IMR-90 (cell line): ENCODE data around the gene CEP68.

Experiments used
- BHLHE40 ChIP-seq: fragments of 150-350 bp; IDR thresholded peaks from 2 replicates; pipeline ENCODE4 v1.6.1; 2016; ENCODE audit warnings: mild to moderate bottlenecking, low read depth, low read length
- POLR2A ChIP-seq: IDR thresholded peaks from 2 replicates; pipeline ENCODE4 v1.6.1; 2012; ENCODE audit warnings: mild to moderate bottlenecking, low read depth, low read length
- RCOR1 ChIP-seq: IDR thresholded peaks from 2 replicates; pipeline ENCODE4 v1.6.1; 2012; ENCODE audit warnings: mild to moderate bottlenecking, low read length, improper control_type of control experiment; ENCODE audit not compliant: insufficient replicate concordance
- TF ChIP-seq, protein P1 (sequence below): conservative IDR thresholded peaks from 2 replicates; pipeline ENCODE4 v1.5.1; 2012; ENCODE audit warnings: mild to moderate bottlenecking, low read depth, low read length, improper control_type of control experiment
- TF ChIP-seq, protein P2 (sequence below): fragments of 150-350 bp; IDR thresholded peaks from 2 replicates; pipeline ENCODE4 v1.6.1; 2017; ENCODE audit warnings: mild to moderate bottlenecking, antibody characterized with exemption, low read length, low read depth

DNA sequence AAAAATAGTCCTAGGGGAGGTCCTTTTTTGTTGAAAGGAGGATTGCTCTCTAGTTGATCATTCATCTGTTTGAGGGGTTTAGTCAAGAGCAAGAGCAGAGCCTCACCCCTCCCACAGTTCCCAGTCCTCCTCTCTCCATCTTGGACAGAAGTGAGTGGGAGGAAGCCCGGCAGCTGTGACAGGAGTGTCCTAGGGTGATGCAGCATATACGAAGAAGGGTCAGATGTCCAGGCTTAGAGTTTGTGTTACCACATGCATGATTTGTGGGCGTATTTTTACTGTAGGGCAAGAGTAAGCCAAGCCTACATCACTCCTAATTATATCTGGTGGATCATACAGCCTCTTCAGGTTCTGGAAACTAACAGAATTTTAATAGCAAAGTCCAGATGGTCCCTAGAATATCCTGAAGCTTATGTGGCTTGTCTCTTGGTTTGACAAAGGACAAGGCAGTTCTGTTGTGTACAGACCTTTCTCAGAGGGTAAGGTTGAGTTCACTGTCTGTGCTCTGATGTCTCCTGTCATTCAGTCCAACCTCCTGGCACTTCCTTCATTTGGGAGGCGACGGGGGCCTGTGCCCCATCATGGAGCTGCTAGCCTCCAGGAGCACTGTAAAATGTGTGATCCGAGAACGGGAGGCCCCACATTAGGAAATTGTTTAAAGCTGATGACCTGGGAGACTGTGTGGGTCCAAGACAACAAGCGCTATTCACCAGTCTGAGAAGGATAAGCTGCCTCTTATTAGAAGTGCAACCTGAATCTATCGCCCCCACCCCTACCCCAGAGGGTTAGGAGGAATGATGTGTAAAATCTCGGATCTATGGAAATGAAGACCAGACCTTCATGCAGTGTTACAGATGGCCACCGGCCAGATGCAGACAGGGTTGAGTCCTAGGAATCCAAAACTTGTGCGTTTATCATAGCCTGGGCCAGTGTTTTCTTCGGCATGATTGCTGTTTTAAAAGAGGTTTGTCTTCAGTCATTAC is 6.9 kb downstream of the CEP68 start:
- TF ChIP-seq POLR2A, result no peak
- no peak for TF ChIP-seq BHLHE40
- TF ChIP-seq, protein P1, sequence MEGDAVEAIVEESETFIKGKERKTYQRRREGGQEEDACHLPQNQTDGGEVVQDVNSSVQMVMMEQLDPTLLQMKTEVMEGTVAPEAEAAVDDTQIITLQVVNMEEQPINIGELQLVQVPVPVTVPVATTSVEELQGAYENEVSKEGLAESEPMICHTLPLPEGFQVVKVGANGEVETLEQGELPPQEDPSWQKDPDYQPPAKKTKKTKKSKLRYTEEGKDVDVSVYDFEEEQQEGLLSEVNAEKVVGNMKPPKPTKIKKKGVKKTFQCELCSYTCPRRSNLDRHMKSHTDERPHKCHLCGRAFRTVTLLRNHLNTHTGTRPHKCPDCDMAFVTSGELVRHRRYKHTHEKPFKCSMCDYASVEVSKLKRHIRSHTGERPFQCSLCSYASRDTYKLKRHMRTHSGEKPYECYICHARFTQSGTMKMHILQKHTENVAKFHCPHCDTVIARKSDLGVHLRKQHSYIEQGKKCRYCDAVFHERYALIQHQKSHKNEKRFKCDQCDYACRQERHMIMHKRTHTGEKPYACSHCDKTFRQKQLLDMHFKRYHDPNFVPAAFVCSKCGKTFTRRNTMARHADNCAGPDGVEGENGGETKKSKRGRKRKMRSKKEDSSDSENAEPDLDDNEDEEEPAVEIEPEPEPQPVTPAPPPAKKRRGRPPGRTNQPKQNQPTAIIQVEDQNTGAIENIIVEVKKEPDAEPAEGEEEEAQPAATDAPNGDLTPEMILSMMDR, result no peak
- TF ChIP-seq, protein P2, sequence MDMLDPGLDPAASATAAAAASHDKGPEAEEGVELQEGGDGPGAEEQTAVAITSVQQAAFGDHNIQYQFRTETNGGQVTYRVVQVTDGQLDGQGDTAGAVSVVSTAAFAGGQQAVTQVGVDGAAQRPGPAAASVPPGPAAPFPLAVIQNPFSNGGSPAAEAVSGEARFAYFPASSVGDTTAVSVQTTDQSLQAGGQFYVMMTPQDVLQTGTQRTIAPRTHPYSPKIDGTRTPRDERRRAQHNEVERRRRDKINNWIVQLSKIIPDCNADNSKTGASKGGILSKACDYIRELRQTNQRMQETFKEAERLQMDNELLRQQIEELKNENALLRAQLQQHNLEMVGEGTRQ, result no peak
- TF ChIP-seq RCOR1, result no peak
